Duodenal mucosa (tissue), 2 donors: ENCODE data around the gene MACROD2.

Source experiments
- H3K27ac ChIP-seq: one replicate; pipeline ENCODE4 v1.7.0; 2013; ENCODE audit warnings: low read depth, low read length
- H3K27me3 ChIP-seq, 2 donors: one replicate each; pipeline ENCODE4 v1.7.0; 2013; ENCODE audit warnings: low read length in 2 of 2, control low read depth in 1 of 2; ENCODE audit not compliant: insufficient read depth in 2 of 2, control insufficient read depth in 1 of 2
- H3K36me3 ChIP-seq, 2 donors: one replicate each; pipeline ENCODE4 v1.7.0; 2013; ENCODE audit warnings: low read length in 2 of 2, control low read depth in 1 of 2; ENCODE audit not compliant: insufficient read depth in 2 of 2, control insufficient read depth in 1 of 2
- H3K4me1 ChIP-seq, 2 donors: one replicate each; pipeline ENCODE4 v1.7.0; 2013; ENCODE audit warnings: low read length in 2 of 2, control low read depth in 1 of 2; ENCODE audit not compliant: insufficient read depth in 2 of 2, control insufficient read depth in 1 of 2
- H3K4me3 ChIP-seq, 2 donors: one replicate each; pipeline ENCODE4 v1.7.0; 2013; ENCODE audit warnings: low read length in 2 of 2, low read depth in 1 of 2
- H3K9ac ChIP-seq, 2 donors: one replicate each; pipeline ENCODE4 v1.7.0; 2013; ENCODE audit warnings: low read length in 2 of 2, low read depth in 1 of 2
- H3K9me3 ChIP-seq, 2 donors: one replicate each; pipeline ENCODE4 v1.7.0; 2013; ENCODE audit warnings: low read length in 2 of 2, control low read depth in 1 of 2; ENCODE audit not compliant: control insufficient read depth in 1 of 2

Gene MACROD2

DNA sequence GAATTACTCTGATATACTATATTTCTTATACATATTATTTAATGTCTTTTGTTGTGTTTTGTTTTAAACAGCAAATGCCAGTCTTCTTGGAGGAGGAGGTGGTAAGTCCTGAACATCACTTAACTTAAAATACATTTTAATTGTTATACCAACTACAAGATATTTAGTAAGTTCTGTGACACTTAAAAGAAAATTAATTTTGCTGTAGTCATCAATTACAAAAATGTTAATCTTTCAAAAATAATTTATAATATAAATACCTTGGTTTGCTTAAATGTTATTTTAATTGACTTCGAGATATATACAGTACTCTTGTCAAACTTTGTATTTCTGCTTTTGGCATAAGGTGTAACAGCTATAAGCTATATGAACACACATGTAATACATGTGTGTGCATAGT is 498.1 kb downstream of the MACROD2 start:
- Histone ChIP-seq H3K27me3 (no peaks in the 10 kb centered on the region), H3K27ac (no peak overlapping the region), H3K9ac (no peak overlapping the region)

GRCh38 chr20:14494355-14494754 is 499.0 kb downstream of the MACROD2 start:
- no peak overlapping the region for H3K4me3 ChIP-seq
- H3K9me3 ChIP-seq = no peaks in the 10 kb centered on the region
- no peaks in the 10 kb centered on the region for H3K4me1 ChIP-seq
- no peaks in the 10 kb centered on the region for H3K36me3 ChIP-seq
- no peak overlapping the region for H3K27ac ChIP-seq
- H3K27me3 ChIP-seq = no peaks in the 10 kb centered on the region
- no peak overlapping the region for H3K9ac ChIP-seq

More for the DNA sequence above, 498.1 kb downstream of the MACROD2 start:
- Histone ChIP-seq H3K9me3 (no peaks in the 10 kb centered on the region), H3K4me3 (no peak overlapping the region), H3K36me3 (no peaks in the 10 kb centered on the region), H3K4me1 (no peaks in the 10 kb centered on the region)

DNA sequence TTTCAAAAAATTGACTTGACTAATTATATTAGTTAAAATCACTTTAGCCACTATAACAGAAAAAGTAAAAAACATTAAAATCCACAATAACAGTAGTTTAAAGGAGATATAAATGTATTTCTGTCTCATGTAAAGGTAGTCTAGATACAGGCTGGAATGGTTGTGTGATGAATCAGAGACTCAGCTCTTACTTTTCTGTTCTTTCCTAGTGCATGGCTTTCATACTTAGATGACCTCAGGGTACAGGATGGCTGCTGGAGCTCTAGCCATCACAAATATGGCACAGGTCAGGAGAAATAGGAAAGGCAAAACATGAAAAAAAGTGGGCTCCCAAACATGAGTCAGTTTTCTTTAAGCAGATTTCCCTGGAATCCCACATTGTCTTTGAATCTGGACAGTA is 499.8 kb downstream of the MACROD2 start:
- Histone ChIP-seq H3K4me1 (no peaks in the 10 kb centered on the region), H3K36me3 (no peaks in the 10 kb centered on the region), H3K27me3 (no peaks in the 10 kb centered on the region), H3K27ac (no peak overlapping the region), H3K9me3 (no peaks in the 10 kb centered on the region), H3K9ac (no peak overlapping the region), H3K4me3 (no peak overlapping the region)

DNA sequence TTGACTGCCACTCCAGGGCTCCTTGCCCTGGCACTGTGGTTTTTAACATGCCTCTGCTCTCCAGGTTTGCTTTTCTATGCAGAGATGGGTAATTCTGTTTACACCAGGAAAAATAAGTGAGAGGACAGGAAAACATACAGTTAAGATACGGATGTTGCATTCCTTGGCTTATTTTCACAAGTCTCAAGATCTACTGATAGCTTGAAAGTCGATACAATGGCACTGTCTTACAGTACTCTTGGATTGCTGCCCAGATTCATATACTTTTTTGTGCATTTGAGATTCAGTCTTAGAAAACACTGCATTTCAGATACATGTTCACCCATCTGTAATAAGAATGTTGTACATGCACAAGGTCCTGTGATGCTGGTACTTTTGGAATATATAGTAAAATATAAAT is 501.7 kb downstream of the MACROD2 start:
- Histone ChIP-seq H3K27ac (no peak overlapping the region), H3K9ac (no peak overlapping the region)

GRCh38 chr20:14498772-14499171 is 503.5 kb downstream of the MACROD2 start:
- Histone ChIP-seq H3K36me3 (no peaks in the 10 kb centered on the region), H3K9me3 (no peaks in the 10 kb centered on the region), H3K27me3 (no peaks in the 10 kb centered on the region), H3K4me1 (no peaks in the 10 kb centered on the region), H3K9ac (no peak overlapping the region), H3K27ac (no peak overlapping the region), H3K4me3 (no peak overlapping the region)

More for the DNA sequence above, 501.7 kb downstream of the MACROD2 start:
- Histone ChIP-seq H3K27me3 (no peaks in the 10 kb centered on the region), H3K9me3 (no peaks in the 10 kb centered on the region), H3K36me3 (no peaks in the 10 kb centered on the region), H3K4me3 (no peak overlapping the region), H3K4me1 (no peaks in the 10 kb centered on the region)

DNA sequence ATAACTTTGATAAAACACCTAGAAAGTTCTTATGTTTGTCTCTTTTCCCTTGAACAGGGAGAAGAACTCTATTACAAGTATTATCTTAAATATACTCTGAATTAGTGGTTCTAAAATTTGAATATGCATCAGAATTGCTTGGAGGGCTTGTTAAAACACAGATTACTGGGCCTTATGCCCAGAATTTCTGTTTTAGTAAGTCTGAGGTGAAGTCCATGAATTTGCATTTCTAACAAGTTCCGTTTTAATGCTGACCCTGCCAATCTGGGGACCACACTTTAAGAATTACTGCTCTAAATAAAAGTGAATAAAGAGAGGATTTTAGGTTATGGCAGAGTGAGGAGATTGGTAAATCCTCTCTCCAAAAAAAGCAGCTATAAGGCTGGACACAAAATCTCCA is 510.2 kb downstream of the MACROD2 start:
- Histone ChIP-seq H3K9ac (no peak overlapping the region), H3K4me3 (no peak overlapping the region), H3K36me3 (no peaks in the 10 kb centered on the region), H3K27ac (no peak overlapping the region), H3K9me3 (peaks cover 0 to 5% of the 10 kb centered on the region in 2 donors), H3K4me1 (no peaks in the 10 kb centered on the region), H3K27me3 (no peaks in the 10 kb centered on the region)

GRCh38 chr20:14507711-14508110 is 512.4 kb downstream of the MACROD2 start:
- no peaks in the 10 kb centered on the region for H3K4me1 ChIP-seq
- no peaks in the 10 kb centered on the region for H3K27me3 ChIP-seq
- no peak overlapping the region for H3K9ac ChIP-seq
- H3K27ac ChIP-seq = no peak overlapping the region
- H3K36me3 ChIP-seq = no peaks in the 10 kb centered on the region
- peaks cover 0 to 5% of the 10 kb centered on the region in 2 donors for H3K9me3 ChIP-seq
- no peak overlapping the region for H3K4me3 ChIP-seq

DNA sequence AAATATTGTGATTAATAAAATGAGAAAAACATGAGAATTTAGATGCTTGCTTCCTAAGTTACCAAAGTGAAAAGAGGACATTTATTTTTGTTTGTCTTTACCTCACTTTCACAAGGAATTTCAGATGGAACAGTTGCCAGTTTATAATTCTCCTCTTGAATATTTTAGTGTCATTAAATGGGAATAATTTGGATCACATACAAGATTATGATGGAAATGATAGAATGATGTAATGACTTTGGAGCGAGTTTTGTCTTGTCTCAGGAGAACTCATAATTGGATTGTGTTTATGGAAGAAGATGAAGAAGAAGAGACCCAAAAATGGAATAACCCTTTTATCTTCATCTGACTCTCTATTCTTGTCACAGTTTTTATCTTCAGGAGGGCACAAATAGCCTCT is 515.0 kb downstream of the MACROD2 start:
- Histone ChIP-seq H3K4me1 (no peaks in the 10 kb centered on the region), H3K4me3 (no peak overlapping the region), H3K27me3 (no peaks in the 10 kb centered on the region), H3K9me3 (peaks cover 0 to 5% of the 10 kb centered on the region in 2 donors), H3K36me3 (no peaks in the 10 kb centered on the region), H3K9ac (no peak overlapping the region), H3K27ac (no peak overlapping the region)

DNA sequence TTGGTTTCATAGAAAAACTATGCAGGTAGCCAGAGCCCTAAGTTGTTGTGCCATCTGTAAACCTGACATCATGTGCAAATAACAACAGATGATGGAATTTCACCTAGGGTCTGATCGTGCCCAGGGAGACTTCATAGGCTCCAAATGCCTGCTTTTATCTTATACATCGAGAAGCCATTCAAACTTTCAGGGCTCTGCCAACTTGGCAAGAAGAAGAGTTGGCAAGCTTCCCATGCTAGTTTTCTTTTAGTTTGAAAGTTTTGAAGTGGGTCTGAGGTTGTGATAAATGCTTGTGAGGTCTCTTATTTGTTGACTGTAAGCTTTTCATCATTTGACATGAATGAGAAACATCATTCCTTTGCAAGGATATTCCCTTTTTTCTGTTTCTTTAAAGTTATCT is 517.5 kb downstream of the MACROD2 start:
- no peak overlapping the region for H3K9ac ChIP-seq
- H3K27ac ChIP-seq = no peak overlapping the region
- no peak overlapping the region for H3K4me3 ChIP-seq
- no peaks in the 10 kb centered on the region for H3K36me3 ChIP-seq
- no peaks in the 10 kb centered on the region for H3K27me3 ChIP-seq
- H3K9me3 ChIP-seq = peaks cover 0 to 4% of the 10 kb centered on the region in 2 donors
- H3K4me1 ChIP-seq = no peaks in the 10 kb centered on the region

DNA sequence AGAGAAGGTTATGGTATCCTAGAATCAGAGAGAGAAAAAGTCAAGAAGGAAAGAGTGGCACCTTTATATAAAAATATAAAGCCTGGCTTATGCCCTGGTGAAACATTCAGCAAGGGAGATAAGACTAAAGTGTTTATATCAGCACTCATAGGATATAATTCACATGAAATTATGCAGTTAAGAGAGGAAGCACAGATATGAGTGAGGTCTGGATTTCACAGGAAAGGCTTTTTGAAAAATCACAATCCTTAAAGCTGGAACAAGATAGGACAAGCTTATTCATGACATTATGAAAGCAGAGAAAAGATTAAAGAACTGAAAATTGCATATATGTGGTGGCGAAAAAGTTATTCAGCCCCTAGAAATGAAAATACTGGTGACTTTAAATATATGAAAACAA is 523.3 kb downstream of the MACROD2 start:
- Histone ChIP-seq H3K4me1 (no peaks in the 10 kb centered on the region), H3K27ac (no peak overlapping the region), H3K9me3 (no peaks in the 10 kb centered on the region), H3K36me3 (no peaks in the 10 kb centered on the region), H3K27me3 (no peaks in the 10 kb centered on the region), H3K4me3 (no peak overlapping the region), H3K9ac (no peak overlapping the region)

GRCh38 chr20:14521016-14521415 is 525.7 kb downstream of the MACROD2 start:
- Histone ChIP-seq H3K27me3 (no peaks in the 10 kb centered on the region), H3K4me3 (no peak overlapping the region), H3K36me3 (no peaks in the 10 kb centered on the region), H3K4me1 (no peaks in the 10 kb centered on the region), H3K27ac (no peak overlapping the region), H3K9ac (no peak overlapping the region), H3K9me3 (no peaks in the 10 kb centered on the region)
